Superior temporal gyrus (tissue), 1 donor: ENCODE results near the gene FSTL1.
"Not testable (repeated sequence)": the region's sequence is repeated elsewhere in the genome, so short reads cannot be mapped to it uniquely, and the experiment has no call there.

Experiments used
- DNase-seq: peaks from one replicate; pipeline ENCODE4 v3.0.0-alpha.2; 2016; ENCODE audit errors: extremely low spot score

The FSTL1 gene

DNA sequence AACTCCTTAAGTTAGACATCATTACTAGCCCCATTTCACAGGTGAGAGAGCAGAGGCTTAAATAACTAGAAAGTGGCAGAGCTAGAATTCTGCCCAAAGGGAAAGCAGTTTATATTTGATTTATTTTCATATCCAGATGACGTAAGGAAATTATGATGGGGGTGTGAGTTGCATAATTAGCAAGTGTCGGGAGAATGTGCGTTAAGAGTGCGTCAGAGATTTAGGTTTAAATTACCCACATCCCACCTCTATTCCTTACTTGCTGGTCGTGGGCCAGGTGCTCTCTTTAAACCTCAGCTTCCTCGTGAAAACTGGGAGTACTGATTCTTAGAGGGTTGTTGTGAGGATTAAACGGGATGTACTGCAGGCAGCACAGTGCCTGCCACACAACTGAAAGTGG is 32.3 kb downstream of the FSTL1 start:
- peak; percentile 38 for DNase-seq

DNA sequence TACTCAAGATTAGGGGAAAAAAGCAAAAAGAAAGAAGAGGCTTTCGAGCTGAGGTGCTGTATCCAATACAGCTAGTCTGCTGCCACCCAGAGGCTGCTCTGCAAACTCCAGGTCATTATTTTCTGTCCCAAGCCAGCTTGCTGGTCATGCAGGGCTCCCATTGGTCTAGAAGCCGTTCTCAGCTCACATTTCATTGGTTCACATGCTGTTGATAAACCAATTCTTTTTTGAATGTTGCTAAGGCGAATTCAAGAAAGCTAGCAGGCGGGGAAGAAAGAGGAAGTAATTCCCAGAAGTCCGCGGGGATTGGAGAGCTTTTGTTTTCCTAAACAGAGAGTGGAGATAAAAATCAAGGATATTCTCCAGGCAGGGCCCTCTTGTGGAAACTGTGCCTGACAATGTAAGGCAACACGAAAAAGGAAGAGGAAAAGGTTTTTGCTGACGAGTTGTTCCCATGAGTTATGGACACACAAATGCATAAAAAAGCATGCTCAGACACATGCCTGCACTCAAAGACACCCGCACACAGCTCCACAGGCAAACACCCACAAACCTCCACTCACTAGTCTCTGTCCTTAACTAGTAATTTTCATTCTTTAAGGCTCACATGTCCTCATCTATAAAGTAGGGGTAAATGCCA is 33.4 kb downstream of the FSTL1 start:
- DNase-seq = peak; percentile 99

DNA sequence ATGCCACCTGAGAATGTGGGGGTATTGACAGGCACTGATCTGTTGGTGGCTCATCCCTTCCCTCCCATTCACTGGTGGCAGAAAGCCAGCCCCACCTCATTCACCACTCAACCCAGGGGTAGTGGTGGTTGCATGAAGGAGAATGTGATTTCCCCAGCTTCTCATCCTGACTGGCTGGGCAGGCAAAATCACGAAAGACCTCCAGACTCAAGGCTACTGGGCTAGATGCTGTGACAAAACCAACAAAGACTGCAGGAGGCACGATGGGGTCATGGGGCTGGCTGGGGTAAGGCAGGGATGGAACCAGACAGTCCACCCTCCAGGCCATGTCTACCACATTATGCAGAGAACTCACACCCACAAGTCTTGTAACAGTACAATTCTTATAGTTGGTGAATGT is 33.9 kb downstream of the FSTL1 start:
- no peak for DNase-seq

DNA sequence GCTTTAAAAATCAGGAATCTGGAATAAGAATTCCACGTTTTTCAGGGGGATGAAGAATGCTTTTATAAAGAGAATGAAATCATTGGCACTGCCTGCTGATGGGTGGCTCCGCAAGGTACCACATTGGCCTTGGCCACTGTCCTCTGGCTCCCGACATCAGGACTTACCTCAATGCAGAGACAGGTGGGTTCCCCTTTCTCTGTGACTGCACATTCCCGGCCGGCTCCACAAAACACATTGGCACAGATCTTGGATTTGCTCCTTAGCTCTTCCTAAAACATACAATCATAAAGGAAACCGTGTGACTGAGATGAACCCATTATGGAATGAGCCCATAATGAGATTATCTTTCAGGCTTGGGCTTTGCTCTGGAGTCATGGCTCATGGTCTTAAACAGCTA is 35.0 kb downstream of the FSTL1 start:
- DNase-seq = no peak

DNA sequence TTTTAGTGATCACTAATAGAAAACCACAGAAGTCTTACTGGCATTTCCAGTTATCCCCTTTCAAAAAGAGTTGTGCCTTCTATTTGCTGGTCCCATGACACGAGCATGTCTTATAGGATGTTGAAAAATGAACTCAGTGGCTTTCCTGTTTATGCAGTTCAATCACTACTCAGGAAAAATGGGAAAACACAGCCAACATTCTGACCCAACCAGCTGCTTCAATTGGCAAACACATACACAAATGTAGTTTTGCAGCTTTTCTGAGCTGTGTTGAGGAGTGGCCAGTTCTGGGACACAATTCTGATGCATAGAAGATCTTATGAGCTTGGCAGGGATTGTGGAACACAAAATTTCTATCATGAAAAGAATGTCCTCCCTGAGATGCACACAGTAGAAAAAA is 40.3 kb downstream of the FSTL1 start:
- peak; percentile 20 for DNase-seq

DNA sequence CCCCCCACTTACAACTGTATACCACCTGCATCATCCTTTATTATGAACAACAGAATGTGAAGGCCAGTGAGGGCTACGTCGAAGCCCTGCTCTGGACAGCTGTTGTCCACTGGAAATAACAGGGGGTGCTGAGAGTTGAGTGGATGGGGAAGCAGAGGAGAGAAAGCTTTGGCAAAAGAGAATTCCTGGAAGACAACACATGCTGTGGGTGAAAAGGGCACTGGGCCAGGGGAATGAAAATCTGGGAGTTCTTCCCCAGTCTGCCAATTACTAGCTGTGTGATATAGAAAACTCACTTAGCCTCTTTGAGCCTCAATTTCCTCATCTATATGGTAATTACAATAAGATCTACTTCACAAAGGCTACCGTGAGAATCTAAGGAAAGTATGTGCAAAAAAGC is 40.7 kb downstream of the FSTL1 start:
- DNase-seq = no peak

DNA sequence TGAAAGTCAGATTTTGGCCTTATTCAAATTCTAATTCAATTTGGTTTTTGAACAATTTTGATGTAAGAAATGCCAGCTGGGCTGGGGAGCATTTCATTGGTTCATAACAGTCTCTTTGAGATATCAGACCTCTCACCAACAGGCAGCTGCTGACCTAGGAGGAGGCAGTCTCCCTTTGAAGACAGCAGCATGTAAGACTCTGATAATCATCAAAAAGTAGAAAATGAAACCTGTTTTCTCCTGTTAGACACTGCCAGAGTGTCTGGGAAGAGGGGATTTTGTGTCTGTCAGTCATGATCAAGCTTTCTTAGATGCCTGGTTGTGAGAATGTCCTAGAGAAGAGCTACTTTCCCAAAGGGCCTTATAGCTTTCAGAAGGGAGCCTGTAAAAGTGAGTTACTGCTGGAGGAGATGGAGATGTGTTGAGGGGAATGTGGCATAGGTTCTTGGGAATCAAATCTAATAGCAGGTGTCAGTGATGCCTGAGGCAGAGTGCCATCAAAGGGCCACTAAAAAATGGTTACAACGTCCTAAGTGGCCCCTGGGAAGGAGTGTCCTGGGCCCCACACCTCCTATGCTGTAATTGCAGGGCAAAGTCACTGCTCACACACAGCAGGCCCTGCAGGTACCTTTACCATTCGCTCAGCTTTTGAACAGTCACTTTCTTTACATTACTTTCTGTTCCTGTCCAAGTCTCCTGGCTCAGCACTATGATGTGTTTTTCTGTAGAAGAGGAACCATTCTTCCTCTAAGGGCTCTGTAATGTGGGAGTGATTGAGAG is 43.1 kb downstream of the FSTL1 start:
- no peak for DNase-seq

DNA sequence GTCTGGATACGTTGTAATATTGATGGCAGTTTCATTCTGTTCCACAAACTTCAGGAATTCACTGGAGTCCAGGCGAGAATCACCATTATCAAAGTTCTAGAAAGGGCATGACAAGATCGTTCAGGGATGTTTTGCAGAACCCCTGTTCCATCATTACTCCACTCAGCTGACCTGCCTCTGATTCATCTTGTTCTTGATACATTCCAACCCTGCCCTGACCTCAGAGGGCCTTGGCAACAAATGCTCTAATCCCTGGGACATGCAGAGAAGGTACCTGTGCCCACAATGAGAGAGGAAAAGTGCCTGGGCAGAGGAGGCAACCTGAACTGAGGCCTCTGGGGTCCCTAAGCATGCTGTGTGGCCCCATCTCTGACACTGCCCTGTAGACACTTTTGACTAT is 45.9 kb downstream of the FSTL1 start:
- DNase-seq = no peak

DNA sequence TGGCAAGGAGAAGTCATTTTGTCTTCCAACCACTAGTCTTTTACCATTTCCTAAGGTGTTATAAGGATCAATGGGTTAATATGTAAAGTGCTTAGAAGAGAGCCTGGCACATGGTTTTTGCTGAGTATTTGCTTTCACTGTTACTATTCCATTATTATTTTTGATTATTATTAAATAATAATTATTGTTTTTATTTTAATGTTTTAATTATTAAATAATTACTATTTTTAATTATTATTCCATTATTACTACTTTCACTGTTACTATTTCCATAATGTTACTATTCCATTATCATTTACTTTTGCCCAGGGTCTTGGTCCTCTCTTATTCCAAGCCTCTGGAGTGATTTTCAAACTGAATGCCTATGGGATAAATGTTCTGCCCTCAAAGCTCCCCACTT is 48.5 kb downstream of the FSTL1 start:
- no peak for DNase-seq

DNA sequence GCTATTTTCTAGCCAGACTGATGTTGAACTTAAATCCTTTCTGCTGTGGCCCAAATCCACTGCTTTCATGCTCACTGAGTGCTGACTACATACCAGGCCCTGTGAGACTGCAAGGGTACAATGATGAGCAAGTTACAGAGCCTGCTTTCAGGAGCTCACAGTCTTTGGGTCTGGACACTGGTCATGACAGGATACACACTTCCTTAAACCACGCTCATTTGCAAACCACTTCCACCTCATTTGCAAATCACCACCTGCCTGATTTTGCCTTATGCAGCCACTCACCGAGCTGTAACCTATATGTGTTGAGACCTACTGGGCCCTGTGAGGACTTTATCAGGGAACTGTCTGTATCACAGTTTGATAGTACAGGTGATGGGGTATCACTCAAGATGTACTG is 51.4 kb downstream of the FSTL1 start:
- DNase-seq = no peak

DNA sequence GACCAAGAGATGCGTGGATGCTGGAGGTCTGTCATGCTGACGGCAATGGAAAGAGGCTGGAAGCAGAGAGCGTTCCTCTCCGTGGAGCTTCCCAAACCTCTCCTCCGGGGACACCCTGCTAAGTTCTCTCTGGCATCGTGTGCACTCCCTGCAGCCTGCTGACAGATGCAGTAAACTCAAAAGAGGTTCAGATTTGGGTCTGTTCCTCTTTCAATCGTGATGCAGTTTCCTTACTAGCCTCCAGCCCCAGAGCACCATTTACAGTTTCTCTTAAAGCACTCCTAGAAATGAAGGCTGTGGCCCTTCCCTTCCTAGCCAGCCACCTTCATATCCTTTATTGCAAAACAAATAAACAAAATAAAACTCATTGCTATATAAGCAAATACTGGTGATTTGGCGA is 54.3 kb downstream of the FSTL1 start:
- no peak for DNase-seq

DNA sequence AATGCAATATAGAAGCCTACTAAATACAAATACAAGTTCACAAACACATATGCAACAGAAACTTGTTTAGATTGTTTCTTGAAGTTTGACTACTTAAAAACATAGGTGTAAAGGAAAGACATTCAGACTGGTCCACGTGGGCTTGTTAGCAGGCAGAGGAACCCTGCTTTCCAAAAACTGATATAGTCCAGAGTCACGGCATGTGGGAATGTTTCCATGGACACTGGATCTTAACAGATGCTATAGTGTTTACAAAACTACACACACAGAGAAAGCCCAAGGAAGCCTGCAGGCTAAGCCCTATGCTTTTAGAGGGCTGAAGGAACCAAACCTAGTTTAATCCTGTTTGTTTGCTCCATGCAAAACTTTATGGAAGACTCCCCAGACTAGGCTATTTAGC is 56.4 kb downstream of the FSTL1 start:
- DNase-seq = no peak

DNA sequence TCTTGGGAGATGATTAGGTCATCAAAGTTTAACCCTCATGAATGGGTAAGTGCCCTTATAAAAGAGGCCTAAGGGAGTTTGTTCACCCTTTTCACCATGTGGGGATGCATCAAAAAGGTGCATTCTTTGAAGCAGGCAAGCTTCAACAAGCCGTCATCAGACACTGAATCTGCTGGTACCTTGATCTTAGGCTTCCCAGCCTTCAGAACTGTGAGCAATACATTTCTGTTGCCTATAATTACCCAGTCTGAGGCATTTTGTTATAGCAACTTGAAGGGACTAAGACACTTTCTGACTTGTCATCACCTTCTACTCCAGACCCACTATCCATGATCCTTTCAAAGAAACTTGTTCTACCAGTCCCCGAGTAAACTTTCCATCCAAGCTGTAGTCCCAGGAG is 57.0 kb downstream of the FSTL1 start:
- DNase-seq = no peak

DNA sequence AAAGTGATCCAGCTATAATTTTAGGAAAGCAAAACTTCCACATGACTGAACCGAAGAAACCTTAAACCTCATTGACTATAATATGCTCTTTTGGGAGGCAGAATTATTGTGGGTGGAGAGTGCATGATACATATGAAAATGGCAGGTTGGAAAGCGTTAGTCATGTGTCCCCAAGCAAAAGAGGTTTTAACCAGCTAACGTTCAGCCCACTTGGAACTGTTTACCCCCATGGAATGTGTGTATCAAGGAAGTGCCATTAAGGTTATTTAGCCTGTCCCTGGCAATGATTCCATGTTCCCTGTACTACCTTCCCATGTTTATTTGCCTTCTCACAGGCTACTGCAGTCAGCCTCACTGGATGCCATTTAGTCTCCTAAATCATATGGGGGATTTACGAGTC is 57.5 kb downstream of the FSTL1 start:
- DNase-seq = no peak

DNA sequence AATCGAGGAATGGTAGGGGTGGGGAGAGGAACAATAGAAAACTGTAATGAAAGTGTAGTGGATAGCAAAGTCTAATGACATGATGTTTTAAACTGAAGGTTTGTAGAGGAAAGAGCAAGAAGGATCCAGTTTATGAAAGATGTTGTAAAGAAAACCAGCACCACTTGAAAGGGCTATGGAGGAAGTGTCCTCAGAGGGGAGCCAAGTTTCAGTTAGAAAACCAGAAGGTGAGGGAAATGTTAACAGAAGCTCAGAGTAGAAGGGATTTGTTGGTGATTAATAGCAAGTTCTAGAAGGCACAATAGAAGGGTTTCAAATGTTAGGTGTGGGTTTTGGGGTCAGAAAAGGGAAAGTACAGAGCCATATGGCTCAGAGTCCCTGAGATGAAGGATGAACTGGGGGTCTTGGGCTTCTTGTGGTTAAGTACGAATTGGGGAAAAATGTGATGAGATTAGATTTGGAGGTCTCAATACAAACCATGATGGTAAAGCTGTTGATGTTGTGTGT is 67.8 kb downstream of the FSTL1 start:
- no peak for DNase-seq

DNA sequence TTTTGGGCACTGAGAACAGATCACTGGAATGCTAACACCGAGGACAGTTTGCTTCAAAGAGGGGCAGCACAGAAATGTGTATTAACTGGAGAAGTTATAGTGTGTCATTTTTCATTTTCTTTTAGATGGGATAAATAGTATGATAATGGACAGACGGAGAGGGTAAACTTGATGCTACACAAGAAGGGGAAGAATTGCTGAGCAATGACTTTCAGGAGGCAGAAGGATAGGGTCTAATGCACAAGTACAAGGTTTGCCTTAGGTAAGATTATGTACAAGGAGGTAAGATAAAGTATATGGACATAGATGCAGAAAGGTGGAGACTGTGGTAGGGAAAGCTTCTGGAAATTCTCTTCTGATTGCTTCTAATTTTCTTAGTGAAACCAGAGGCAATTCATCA is 69.3 kb downstream of the FSTL1 start:
- DNase-seq = no peak

DNA sequence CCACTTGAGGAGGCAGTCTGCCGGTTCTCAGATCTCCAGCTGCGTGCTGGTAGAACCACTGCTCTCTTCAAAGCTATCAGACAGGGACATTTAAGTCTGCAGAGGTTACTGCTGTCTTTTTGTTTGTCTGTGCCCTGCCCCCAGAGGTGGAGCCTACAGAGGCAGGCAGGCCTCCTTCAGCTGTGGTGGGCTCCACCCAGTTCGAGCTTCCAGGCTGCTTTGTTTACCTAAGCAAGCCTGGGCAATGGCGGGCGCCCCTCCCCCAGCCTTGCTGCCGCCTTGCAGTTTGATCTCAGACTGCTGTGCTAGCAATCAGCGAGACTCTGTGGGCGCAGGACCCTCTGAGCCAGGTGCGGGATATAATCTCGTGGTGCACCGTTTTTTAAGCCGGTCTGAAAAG is 72.8 kb downstream of the FSTL1 start:
- DNase-seq = not testable (repeated sequence)

DNA sequence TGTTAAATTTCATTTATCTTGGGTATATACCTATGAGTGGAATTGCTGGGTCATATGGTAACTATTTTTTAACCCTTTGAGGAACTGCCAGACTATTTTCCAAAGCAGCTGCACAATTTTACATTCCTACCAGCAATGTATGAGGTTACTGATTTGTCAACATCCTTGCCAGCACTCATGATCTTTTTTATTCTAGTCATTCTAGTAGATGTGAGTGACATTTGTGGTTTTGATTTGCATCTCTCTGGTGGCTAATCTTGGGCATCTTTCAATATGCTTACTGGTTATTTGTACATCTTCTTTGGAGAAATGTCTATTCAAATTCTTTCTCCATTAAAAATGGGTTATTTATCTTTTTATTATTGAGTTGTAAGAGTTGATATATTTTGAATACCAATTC is 80.3 kb downstream of the FSTL1 start:
- no peak for DNase-seq

DNA sequence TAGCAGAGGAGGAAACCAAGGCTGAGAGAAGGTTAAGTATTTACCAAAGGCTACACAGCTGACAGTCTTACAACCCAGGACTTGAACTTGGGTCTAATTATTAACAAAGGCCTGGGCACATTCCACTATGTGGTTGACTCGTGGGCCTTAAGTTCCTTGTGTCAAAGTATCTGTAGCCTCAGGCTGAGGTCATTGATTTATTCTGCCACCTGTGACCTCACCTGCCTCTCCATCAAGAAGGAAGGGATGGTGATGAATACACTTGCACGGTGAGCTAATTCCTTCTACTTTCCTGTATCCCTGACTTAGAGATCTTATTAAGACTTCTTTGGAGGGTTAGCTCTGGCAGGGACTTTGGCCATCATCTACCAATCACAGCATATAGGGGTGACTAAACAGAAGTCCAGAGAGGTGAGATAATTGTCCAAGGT is 81.7 kb downstream of the FSTL1 start:
- DNase-seq = no peak

DNA sequence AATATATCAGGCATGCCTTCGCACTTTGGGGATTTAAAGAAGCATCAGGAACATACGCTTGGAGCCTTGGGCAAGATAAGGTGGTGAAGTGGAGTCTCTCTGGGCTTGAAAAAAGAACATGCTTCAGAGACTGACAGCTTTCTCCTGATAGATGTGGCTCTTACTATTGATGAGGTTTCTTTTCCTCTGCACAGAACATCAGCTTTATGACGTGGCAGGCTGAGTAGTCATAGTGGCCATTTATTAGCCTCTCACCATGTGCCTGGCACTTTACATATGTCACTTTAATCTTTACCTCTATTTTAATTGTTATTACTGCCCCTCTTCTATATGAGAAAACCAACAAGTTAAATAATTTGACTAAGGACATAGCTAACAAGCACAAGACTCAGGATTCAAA is 82.6 kb downstream of the FSTL1 start:
- no peak for DNase-seq

DNA sequence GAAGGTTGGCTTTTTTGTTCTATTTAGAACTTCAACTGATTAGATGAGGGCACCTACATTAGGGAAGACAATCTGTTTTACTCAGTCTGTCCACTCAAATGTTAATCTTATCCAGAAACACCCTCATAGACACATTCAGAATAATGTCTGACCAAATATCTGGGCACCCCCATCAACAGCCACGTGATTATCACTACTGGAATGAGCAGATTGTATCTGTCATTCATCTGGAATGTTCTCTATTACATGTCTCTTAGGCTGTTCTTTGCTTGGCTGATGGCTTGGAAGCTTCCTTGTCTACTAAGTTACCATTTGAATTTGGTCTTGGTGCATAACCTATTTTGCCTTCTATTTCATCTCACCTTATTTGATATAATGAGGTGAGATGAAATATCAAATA is 86.0 kb downstream of the FSTL1 start:
- DNase-seq = no peak

DNA sequence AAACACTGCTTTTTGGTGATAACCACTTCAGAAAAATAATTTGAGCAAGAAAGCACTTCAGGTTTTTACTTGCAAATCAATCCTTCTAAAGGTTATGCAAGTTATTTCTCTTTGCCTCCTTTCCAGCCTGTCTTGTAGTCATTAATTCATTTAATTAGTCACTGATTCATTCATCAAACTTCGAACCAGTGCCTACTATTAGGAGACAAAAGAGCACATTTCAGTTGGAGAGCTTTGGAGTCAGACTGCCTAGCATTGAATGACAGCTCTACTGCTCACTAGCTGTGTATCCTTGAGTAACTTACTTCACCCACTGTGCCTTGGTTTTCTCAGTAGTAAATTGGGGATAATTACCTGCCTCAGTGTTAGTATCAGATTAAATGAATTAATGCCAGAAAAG is 86.7 kb downstream of the FSTL1 start:
- no peak for DNase-seq

DNA sequence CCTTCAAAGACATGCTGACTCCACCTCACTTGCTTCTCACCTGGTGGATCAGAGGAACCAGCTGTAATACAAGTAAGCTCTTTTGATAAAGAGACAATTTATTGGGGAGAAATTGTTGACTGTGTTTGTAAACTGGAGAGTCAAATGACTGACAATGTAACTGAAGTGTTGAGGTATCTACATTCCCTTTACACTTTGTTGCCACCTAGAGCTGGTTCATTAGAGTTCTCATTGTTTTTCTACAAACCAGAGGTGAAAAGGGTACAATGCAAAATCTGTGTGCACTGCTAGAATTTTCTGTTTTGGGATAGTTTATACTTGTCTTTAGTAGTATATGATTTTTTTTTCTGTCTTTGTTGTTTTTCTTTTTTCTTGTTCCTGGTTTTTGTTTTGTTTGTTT is 93.0 kb downstream of the FSTL1 start:
- DNase-seq = no peak

DNA sequence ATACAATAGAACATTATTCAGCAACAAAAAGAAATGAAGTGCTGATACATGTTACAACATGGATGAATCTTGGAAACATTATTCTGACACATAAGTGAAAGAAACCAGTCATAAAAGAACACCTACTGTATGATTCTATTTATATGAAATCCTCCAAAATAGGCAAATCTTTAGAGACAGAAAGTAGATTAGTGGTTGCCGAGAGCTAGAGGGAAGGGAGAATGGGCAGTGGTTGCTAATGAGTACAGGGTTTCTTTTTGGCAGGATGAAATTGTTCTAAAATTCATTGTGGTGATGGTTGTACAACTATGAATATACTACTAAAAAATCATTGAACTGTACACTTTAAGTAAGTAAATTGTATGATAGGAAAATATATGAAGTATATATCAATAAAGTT is 95.3 kb downstream of the FSTL1 start:
- no peak for DNase-seq
